Measurements from ENCODE around the gene FEN1.

FEN1 gene

GRCh38 chr11:61827571-61828378 lies 35.1 kb downstream of the FEN1 start, which contains the start of gene FADS2:
FADS2 (plus strand) TSS chr11:61828300; CDS start chr11:61828391, 91 bp downstream.
- peak; percentile 81 for DNase-seq

GRCh38 chr11:61828379-61828628 lies 35.6 kb downstream of the FEN1 start:
- no peak for DNase-seq

GRCh38 chr11:61828629-61829407 lies 36.1 kb downstream of the FEN1 start:
- peak; percentile 50 for DNase-seq

- DNase-seq, result no peak
Observed at GRCh38 chr11:61829806-61830205, 37.1 kb downstream of the FEN1 start.

- DNase-seq, result no peak
Observed at GRCh38 chr11:61830237-61831105, 37.8 kb downstream of the FEN1 start.

- DNase-seq, result no peak
Observed at GRCh38 chr11:61832207-61832606, 39.5 kb downstream of the FEN1 start.

GRCh38 chr11:61832754-61833153 lies 40.0 kb downstream of the FEN1 start:
- no peak for DNase-seq

- peak; percentile 40 for DNase-seq
Observed at GRCh38 chr11:61833471-61833870, 40.8 kb downstream of the FEN1 start.

- no peak for DNase-seq
Observed at GRCh38 chr11:61833926-61834277, 41.2 kb downstream of the FEN1 start.

GRCh38 chr11:61834278-61835048 lies 41.8 kb downstream of the FEN1 start:
- DNase-seq, result peak; percentile 44

- no peak for DNase-seq
Observed at GRCh38 chr11:61836193-61836592, 43.5 kb downstream of the FEN1 start.

- DNase-seq, result no peak
Observed at GRCh38 chr11:61837411-61838005, 44.8 kb downstream of the FEN1 start.

- no peak for DNase-seq
Observed at GRCh38 chr11:61838501-61838900, 45.8 kb downstream of the FEN1 start.

GRCh38 chr11:61838921-61839320 lies 46.2 kb downstream of the FEN1 start:
- no peak for DNase-seq

GRCh38 chr11:61839742-61840141 lies 47.0 kb downstream of the FEN1 start:
- DNase-seq, result no peak

- no peak for DNase-seq
Observed at GRCh38 chr11:61840371-61840770, 47.7 kb downstream of the FEN1 start.

- DNase-seq, result no peak
Observed at GRCh38 chr11:61841636-61842527, 49.2 kb downstream of the FEN1 start.

- DNase-seq, result no peak
Observed at GRCh38 chr11:61842528-61842820, 49.8 kb downstream of the FEN1 start.

GRCh38 chr11:61844909-61845565 lies 52.3 kb downstream of the FEN1 start:
- DNase-seq, result no peak

- DNase-seq, result no peak
Observed at GRCh38 chr11:61846362-61847020, 53.8 kb downstream of the FEN1 start.

Data from T-helper 9 cell (primary cell).